GM15510 (cell line): ENCODE data around the gene STRN4.

Experiments used
- POLR2A ChIP-seq: IDR thresholded peaks from 3 replicates; pipeline ENCODE4 v1.6.1; 2011; ENCODE audit warnings: borderline replicate concordance; ENCODE audit not compliant: insufficient read length; ENCODE audit errors: extremely low read depth

STRN4 gene

DNA sequence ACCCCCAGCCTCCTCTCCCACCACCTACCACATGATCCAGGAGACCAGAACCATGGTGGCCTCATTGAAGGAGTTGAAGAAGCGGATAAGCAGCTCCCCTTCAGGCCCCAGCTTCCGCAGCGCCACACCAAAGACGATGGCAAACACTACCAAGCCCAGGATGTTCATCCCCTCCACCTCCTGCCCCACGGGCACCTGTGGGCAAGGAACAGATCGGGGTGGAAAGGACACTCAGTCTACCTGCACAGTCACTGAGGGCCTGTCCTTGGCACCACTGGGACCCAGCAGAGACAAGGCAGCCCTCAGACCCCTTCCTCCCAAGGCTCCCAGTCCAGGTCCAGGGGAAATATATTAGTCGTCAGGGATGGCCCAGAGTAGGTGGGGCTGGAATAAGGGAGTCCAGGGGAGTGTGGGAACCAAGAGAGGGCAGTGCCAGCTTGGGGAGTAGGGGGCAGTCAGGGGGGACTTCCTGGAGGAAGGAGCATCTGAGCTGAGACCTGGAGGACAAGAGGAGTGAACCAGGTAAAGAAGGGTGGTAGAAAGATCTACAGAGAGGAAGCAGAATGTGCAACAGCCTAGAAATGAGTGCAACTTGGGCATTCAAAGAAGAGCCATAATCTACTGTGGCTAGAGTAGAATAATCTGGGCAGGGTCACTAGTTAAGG, 36.2 kb upstream of the STRN4 start:
- TF ChIP-seq POLR2A: no peak

- no peak for TF ChIP-seq POLR2A
Measured at GRCh38 chr19:46776927-46777911, 31.0 kb upstream of the STRN4 start.

GRCh38 chr19:46775642-46776258, 29.5 kb upstream of the STRN4 start:
- no peak for TF ChIP-seq POLR2A

DNA sequence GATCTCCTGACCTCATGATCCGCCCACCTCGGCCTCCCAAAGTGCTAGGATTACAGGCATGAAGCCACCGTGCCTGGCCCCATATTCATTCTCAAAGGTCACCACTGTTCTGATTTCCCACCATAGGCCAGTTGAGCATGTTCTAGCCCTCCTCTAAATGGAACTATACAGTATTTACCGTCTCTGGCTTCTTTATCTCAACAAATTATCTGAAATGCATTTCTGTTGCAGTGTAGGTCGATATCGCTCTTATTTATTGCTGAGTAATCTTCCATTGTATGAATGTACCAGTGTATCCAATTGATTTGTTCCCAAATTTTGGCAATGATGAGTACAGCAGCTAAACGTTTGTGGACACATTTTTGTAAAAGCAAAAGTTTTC, 26.8 kb upstream of the STRN4 start:
- no peak for TF ChIP-seq POLR2A

GRCh38 chr19:46772170-46773017, 26.1 kb upstream of the STRN4 start:
- TF ChIP-seq POLR2A: no peak

DNA sequence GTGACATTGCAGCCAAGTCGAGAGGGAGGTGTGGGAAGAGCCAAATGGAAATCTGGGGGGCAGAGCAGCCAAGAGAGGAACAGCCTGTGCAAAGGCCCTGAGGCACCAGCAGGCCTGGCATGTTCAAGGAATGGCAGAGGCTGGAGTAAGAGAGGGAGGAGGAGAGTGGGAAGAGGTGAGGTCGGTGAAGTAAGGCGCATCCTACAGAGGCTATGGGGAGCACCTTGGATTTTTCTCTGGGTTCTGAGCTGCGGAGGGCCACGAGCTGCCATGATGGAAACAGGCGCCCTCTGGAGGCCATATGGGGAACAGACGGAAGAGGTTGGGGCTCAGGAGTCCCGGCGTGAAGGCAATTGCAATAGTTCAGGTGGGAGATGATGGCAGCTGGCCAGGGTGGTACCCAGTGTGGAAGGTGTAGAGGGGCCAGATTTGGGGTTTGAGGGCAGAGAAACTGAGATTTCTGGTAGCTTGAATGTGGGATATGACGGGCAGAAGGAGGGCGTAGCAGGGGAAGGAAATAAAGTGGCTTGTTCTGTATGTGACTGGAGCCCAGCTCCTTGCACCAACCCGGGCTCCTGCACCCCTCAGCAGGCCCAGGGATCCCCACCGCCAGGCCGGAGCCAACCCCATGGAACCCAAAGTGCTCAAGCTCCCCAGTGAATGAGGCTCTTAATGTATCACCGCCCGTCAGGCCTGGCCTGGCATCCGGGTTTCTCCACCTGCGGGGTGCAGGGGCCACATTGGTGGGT, 20.5 kb upstream of the STRN4 start:
- TF ChIP-seq POLR2A: no peak

- TF ChIP-seq POLR2A: no peak
Measured at GRCh38 chr19:46764817-46765291, 18.6 kb upstream of the STRN4 start.

GRCh38 chr19:46762245-46762890, 16.1 kb upstream of the STRN4 start:
- TF ChIP-seq POLR2A: no peak

DNA sequence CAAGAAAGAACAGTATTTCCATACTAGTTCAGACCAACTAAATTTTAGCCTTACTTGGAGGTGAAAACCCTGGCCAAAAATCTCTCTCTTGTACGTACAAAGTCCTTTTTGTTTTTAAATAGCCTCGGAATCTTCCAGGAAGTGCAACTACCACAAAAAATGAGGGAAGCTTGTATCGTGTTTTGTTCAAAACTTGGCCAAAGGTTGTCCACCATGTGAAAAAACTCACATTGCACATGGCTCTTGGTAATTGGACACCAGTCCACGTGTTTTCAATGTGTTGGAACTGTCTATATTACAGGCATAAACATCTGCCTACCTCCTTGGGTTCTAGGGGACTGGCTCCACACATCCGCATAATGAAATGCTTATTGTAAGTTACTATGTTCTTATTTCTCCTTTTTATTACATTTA, 15.2 kb upstream of the STRN4 start:
- TF ChIP-seq POLR2A: no peak

- TF ChIP-seq POLR2A: no peak
Measured at GRCh38 chr19:46760363-46760762, 14.1 kb upstream of the STRN4 start.

DNA sequence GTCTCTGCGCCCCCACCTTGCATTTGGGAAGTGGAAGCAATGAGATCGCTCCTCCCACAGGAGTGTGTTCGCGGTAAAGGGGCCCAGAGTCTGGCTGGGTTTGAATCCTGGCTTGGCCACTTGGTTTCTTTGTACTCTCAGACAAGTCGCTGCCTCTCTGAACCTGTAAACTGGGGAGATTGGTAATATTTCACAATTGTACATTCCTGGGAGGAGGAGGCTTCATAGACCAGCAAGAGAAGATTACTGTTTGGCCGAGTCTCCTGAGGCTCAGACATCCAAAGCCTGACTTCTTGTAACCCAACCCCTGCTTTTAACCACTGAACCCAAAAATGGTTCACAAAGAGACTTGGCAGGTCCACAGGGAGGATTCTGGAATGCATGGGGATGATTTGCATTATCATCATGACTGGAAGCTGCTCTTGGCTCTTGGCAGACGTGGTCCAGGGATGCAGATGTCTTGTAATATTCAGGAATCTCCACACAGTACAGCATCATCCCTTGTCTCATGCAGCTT, 13.6 kb upstream of the STRN4 start:
- TF ChIP-seq POLR2A: no peak

DNA sequence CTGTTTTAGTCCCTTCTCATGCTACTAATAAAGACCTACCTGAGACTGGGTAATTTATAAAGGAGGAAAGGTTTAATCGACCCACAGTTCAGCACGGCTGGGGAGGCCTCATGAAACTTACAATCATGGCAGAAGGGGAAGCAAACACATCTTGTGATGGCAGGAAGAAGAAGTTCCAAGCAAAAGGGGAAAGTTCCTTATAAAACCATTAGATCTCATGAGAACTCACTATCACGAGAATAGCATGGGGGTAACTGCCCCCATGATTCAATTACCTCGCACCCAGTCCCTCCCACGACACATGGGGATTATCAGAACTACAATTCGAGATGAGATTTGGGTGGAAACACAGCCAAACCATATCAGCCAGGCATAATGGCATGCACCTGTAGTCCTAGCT, 13.0 kb upstream of the STRN4 start:
- no peak for TF ChIP-seq POLR2A

GRCh38 chr19:46756544-46756888, 10.3 kb upstream of the STRN4 start:
- no peak for TF ChIP-seq POLR2A
